GM18526 (cell line): ENCODE measurements around the gene WDFY4.

Source experiments
- POLR2A ChIP-seq: IDR thresholded peaks from 3 replicates; pipeline ENCODE4 v1.6.1; 2011; ENCODE audit not compliant: insufficient read length; ENCODE audit errors: extremely low read depth

Gene WDFY4

DNA sequence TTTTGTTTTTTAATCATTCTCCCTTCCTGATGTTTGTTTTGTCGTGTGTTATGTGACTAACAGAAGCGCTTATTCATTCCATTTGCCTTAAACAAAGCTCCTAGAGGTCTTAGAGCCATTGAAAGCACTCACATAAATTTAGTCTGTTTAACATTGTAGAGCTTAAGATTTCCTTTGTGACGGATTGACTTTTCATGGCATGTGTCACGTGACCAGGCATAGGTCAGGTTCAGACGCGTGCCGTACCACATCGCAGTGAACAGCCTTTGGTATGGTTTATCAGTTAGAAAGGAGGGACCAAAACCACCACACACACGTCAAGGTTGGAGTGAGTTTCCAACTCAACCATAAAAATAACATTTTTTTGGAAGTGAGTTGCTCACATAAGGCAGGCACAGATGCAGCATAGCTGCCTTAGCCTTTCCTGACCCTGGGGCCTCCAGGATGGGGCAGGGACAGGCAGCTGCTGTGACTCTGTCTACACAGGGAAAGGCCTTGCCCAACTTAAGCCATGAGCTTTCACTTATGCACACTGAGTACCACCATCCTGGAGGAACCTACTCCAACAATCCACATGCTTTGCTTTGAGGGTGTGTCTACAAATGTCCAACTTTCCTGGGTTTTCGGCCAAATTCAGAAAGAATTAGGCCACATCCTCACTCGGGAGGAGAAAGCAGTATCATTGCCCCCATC, 55.5 kb downstream of the WDFY4 start:
- no peak for TF ChIP-seq POLR2A

- TF ChIP-seq POLR2A: no peak
These were observed 56.3 kb downstream of the WDFY4 start for GRCh38 chr10:48740988-48741387.

- TF ChIP-seq POLR2A: no peak
These were observed 58.5 kb downstream of the WDFY4 start for GRCh38 chr10:48742891-48743860.

GRCh38 chr10:48744587-48744986, 59.9 kb downstream of the WDFY4 start:
- no peak for TF ChIP-seq POLR2A

- no peak for TF ChIP-seq POLR2A
These were observed 61.1 kb downstream of the WDFY4 start for GRCh38 chr10:48745662-48746245.

- TF ChIP-seq POLR2A: no peak
These were observed 63.9 kb downstream of the WDFY4 start for GRCh38 chr10:48748573-48748972.

- no peak for TF ChIP-seq POLR2A
These were observed 64.6 kb downstream of the WDFY4 start for GRCh38 chr10:48749254-48749787.

DNA sequence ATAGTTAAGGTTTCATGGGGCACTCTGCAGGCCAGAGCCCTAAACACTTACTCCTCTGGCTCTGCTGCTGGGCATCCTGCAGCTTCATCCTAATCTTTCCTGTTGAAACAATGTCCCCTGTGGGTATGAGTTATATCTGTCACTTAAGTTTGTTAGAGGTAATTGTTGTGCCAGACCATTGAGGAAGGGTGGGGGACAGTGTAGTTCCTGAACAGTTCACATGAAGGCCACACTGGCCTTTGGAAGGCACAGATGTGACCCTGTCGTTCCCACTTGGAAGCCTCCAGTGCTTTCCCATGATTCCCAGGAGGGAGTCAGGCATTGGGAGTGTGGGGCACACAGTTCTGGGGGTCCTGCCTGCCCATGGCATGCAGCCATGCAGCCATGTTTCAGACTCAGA, 65.3 kb downstream of the WDFY4 start:
- TF ChIP-seq POLR2A: no peak

- TF ChIP-seq POLR2A: no peak
These were observed 66.3 kb downstream of the WDFY4 start for GRCh38 chr10:48750991-48751390.

DNA sequence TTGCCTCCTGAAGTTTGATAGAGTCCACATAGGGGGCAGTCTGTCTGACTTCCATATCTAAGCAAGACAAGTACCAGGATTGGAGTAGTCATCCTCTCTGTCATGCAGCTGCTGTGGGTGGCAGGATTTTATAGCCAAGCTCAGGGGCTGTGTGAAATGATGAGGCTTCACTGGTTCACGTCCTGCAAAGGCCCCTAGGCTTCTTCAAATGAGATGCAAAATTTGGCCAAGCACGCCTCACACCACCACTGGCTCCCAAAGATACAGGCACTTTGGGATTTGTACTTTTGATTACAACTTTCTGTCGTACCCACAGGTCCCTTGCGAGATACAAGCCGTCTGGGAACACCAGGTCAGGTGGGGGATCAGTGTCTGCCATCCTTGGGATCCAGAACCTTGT, 67.1 kb downstream of the WDFY4 start:
- no peak for TF ChIP-seq POLR2A

GRCh38 chr10:48758411-48758810, 73.7 kb downstream of the WDFY4 start:
- TF ChIP-seq POLR2A: no peak

DNA sequence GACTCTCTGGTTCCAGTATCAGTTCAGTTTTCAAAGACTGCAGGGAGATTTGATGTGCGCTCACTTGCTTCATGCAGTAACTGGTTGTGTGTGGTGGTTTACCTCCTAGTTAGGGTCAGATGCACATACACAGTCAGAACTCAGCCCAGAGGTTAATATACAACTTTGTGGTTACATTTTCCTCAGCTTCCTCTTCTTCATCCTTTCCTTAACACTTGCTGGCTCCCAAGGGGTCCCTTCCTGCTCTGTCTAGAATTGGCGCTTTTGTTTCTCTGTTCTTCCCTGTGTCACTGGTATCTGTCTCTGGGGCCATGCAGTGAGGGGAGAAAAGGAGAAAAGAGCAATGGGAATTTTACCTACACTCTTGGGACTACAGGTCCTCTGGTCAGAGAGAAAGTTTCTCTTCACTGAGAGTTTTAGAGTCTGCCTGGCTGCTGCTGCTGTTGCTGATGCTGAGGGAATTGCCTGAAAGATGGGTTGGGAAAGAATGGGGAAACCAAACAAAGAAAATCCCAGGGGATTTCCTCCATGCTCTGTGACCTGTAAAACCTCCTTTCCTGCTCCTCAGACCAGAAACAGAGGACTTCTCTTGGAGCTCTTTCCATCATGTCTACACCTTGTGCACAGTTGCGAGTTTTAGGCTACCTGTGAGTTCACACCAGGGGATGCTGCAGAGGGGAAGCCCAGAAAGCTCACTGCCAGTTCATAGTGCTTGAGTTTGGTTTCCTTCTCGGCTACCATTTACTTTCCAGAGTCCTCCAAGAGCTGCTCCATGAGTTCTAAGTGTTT, 74.6 kb downstream of the WDFY4 start:
- no peak for TF ChIP-seq POLR2A

- TF ChIP-seq POLR2A: no peak
These were observed 76.3 kb downstream of the WDFY4 start for GRCh38 chr10:48760983-48761382.

DNA sequence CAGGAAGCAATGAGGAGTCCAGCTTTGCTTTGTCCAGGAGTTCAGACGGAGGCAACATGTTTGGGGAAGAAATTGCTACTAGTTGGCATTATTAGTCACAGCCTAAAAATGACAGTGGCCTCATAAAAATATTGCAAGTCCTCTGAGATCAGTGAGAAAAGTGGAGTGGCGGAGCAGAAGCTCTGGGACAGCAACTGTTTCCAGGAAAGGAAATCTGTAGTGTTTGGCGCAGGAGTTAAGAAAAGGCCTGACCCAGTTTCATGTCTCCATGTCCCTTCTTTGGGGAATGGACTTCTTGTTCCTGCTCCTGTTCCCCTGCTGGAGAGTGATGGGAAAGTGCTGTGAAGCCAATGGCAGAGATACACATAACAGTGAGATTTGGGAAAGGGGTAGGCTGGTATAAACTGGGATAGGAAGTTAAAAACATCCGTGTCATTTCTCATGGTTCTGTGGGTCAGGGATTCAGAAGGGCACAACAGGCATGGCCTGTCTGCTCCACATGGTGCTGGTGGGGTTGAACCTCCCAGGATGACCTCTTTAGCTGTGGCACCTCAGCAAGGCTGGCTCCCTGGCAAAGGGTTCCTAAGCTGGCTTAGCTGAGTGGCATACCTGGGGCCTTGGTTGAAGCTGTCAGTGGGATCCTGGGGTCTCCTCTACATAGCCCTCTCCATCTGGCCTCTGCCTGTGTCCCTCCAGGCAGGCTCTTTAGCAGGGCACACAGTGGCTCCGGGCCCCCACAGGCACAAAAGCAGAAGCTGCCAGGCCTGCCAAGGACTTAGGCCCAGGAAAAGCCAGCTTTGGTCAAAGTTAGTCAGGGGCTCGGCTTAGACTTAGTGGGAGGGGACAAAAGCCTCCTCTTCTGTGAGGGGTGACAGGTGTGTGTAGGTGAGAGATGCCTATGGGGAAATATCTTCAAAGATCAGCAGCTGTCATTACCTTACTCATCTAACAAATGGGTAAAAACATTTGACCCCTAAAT, 77.7 kb downstream of the WDFY4 start:
- TF ChIP-seq POLR2A: no peak
